PC-3 (cell line): ENCODE measurements around the gene RPS23.

Source experiments
- EZH2 ChIP-seq: fragments of 300-600 bp; sonication (generic); IDR thresholded peaks from one replicate; pipeline ENCODE4 v1.6.1; 2017; ENCODE audit warnings: antibody characterized with exemption, mild to moderate bottlenecking, low read length; ENCODE audit not compliant: unreplicated experiment
- TF ChIP-seq, protein P1 (sequence below): fragments of 300-600 bp; sonication (generic); conservative IDR thresholded peaks from 2 replicates; pipeline ENCODE4 v1.5.1; 2017; ENCODE audit warnings: antibody characterized with exemption, low read depth, mild to moderate bottlenecking, low read length

DNA sequence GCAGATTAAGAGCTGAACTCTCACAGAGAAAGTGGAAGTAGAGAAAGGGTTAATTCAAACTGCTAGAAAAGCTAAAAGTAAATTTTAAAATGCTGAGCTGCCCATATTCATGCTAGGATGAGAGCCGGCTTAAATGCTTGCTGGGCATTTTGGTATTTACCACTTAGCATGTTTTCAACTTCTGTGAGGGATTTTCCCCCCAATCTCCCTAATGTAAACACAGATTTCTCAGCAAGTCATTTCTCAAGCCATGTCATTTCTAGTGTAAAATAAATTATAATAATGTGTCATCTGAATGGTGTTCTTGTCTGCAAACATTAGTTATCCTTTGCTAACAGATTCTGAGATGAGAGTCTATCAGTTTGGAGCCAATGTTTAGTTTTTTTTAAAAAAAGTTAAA is 22.3 kb downstream of the RPS23 start:
- TF ChIP-seq, protein P1, sequence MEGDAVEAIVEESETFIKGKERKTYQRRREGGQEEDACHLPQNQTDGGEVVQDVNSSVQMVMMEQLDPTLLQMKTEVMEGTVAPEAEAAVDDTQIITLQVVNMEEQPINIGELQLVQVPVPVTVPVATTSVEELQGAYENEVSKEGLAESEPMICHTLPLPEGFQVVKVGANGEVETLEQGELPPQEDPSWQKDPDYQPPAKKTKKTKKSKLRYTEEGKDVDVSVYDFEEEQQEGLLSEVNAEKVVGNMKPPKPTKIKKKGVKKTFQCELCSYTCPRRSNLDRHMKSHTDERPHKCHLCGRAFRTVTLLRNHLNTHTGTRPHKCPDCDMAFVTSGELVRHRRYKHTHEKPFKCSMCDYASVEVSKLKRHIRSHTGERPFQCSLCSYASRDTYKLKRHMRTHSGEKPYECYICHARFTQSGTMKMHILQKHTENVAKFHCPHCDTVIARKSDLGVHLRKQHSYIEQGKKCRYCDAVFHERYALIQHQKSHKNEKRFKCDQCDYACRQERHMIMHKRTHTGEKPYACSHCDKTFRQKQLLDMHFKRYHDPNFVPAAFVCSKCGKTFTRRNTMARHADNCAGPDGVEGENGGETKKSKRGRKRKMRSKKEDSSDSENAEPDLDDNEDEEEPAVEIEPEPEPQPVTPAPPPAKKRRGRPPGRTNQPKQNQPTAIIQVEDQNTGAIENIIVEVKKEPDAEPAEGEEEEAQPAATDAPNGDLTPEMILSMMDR: no peak
- no peak for TF ChIP-seq EZH2
